Activated CD4-positive, alpha-beta T cell treated with anti-CD3 and anti-CD28 coated beads, Interleukin-2, amount 50 U/mL, for 16 hours (primary cell): ENCODE results near the gene NRG3.
"Not testable (repeated sequence)": the region's sequence is repeated elsewhere in the genome, so short reads cannot be mapped to it uniquely, and the experiment has no call there.

Experiments
- DNase-seq: peaks from one replicate; pipeline ENCODE4 v3.0.0-alpha.2; 2020

NRG3 gene

DNA sequence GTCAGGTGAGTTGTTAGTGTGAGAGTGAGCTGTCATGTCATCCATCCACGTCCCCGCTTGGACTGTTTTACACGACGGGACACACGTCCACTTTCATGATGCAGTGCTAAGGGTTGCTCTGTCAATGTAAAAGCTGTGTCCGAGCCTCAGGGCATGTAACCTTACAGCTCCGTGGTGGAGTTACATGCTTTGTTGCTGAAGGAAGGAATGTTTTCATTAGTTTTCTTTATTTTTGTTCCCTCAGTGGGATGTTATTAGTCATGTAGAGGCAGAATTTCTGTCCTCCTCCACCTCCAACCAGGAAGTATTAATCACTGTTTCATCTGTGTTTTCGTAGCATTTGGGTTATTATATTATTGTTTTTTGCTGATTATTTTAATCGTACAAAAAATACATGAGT is 88.6 kb downstream of the NRG3 start:
- DNase-seq = no peak

DNA sequence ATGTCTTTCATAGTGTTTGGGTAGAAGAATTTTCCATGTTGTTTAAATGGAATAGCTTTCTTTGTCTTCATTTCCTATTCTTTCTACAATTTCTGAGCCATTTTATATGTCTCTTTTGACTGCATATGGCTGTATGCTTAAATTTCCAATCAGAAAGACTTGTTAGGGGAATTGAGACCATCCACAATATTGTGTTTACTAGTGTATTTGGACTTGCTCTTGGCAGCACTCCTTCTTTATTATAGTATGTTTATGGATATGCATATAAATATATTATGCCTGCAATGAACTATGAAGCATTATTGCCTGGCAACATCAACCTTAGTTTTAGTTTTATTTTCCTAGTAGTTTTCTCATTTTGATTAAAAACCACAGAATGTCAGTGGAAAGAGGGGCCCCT is 92.7 kb downstream of the NRG3 start:
- no peak for DNase-seq

DNA sequence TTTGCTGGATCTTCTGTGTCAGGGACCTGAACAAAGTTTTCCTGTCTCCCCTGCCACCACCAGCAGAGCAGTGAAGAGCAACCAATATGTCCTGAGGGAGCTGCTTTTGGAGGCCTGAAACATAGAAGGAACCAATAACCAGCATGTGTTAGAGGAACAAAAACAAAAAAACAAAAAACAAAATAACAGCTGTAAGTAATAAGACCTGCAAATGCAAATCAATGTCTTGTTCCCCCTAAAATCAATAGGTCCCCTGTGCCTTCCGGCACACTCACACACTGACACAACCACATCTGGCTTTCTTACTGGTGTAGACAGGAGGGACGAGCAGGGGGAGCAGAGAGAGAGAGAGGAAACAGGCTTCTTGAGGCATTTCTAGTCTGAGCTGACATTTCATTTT is 94.1 kb downstream of the NRG3 start:
- no peak for DNase-seq

DNA sequence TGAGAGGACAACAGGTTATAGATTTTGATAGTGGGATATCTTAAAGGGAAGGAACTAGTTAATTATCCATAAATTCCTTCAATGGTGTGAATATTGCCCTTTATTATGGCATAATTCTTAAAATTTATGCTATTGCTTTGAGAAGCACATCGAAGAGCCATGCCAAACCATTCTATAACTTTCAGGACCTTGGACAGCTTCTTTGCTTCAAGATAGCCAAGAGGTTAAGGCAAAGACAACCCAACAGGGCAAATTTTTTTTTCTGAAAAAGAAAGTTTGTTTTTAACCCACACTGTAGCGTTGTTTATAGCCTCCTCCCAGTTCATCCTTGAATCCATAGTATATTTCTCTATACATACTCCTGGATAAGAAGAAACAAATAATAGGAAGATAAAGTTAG is 103.2 kb downstream of the NRG3 start:
- no peak for DNase-seq

DNA sequence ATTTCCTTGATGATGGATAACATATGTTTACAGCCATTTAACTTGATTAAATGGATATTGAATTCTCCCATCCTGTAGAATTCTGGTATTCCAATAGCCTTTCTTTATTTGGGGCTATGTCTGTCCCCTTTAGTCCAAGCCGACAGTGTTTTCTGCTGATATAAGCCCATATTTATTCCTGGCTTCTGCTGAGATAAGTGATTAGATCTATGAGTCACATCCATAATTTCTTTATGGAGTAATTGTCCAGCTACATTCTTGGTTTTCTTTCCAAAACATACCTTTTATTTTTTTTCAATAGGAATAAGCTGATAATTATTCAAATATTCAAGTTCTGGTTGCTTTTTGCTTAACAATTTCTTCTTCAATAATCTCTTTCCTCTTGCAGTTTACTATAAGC is 106.7 kb downstream of the NRG3 start:
- DNase-seq = no peak

DNA sequence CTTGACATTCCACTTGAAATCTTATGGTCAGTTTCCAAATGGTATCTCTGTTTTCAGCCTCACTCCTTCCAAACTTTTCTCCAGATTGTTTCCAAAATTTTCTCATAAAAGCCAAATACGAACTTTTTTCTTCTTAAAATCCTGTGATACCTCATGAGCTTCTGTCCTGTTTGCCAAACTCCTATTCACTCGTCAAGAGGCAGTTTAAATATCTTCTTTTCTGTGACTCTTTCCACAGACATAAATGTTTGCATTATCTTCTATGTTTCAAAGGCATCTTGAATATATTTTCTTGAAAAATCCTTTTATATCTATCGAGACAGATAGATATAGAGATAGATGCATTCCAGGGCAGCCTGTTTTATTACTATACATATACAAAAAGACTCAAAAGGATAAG is 109.4 kb downstream of the NRG3 start:
- no peak for DNase-seq

DNA sequence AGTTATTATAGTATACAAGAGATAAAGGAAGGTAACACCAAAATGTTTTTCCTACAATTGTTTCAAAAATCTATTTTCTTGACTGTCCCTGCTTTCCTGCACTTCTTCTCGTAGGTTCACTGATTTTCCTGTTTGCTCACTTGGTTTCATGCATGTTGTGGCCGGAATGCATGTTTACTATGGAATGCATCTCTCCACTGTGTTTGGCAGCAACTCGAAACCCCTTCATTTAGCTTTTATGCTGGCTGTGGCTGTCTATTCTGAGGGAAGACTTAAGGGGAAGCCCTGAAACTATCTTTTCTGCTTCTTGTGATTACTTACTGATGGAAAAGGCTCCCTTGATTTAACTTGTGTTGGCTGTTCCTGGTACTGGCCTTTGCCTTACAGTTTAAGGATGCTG is 120.3 kb downstream of the NRG3 start:
- no peak for DNase-seq

DNA sequence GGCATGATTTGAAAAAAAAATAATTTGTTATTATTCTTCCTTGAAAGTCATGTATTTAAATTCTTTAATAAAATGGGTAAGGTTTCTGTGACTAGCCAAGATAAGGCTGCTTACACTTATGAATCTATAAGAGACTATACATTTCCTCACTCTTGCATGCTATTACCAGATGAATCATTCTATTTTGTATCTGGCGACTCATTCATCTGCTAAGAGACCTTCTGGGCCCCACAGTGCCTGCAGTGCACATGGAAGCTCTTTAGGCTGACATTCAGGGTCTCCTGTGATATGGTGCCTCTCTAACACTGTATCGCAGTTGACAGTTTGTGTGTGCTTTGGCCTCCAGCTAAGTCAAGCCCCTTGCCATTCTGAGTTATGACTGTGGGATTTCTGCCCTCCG is 121.9 kb downstream of the NRG3 start:
- DNase-seq = no peak

DNA sequence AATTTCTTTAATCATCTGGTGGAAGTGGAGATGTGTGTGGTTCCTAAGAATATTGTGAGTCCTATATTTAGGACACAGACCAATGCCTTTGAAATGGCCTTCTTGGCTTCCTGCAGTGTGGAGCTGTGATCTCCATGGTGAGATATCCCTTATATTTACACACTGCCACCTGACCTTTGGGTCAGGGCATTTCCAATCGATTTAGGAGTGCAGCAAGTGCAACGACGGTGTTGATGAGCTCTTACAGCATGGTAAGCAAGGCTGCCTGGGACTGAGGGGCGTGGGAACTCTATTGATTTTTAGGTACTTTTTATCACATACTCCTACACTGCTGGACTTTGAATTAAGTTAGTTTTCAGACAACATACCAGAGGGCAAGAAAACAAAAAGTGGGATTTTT is 146.0 kb downstream of the NRG3 start:
- no peak for DNase-seq

DNA sequence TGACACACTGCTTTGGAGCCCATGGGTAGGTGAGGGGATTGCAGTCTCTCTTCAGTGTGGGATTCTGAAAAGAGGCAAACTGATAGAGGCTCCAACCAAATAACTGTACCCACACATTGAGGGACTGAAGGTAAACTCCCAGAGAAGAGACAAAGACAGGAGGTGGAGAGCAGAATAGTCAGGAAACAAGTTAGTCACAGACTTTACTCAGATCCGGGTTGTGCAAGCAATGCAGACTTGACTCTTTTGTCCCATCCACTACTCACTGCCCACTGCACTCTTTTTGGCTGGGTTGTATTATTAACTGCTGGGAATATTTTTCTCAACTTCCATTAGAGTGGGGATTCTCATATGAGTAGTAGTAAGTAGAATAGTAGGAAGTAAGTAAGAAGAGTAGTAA is 152.7 kb downstream of the NRG3 start:
- no peak for DNase-seq

DNA sequence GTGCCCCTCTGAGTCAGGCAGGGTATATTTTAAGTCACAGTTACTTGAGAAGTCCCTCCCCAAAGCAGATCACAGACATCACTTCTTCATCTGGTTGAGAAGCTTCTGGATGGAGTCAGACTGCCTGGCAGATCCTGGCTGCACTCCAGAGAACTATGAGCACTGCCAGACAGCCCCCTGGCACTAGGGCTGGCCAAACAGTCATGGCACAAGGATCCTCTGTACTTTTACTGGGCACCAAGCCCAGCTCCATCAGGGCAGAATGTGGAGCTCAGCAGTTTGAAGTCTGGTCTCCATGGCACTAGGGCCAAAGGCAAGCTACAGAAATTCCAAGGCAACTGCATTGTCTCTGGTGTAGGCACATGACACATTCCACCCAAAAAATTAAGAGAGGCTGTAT is 162.1 kb downstream of the NRG3 start:
- no peak for DNase-seq

DNA sequence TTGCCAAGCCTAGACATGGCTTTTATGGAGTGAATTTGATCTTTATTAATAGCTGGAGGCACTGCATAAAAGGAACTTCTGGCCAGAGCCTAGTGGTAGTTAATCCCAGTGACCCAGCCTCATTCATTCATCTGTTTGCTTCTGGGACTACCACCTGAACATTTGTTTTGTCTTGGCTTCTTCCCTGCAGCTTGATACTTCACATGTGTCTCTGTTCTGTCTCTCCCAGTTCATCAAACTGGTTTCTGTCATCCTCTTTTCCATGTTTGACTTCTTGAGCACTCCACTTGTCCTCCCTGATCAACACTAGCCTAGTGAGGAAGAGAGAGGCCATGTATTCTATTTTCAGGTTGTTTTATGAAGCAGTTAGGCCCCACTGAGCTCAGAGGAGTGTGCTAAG is 163.6 kb downstream of the NRG3 start:
- no peak for DNase-seq

DNA sequence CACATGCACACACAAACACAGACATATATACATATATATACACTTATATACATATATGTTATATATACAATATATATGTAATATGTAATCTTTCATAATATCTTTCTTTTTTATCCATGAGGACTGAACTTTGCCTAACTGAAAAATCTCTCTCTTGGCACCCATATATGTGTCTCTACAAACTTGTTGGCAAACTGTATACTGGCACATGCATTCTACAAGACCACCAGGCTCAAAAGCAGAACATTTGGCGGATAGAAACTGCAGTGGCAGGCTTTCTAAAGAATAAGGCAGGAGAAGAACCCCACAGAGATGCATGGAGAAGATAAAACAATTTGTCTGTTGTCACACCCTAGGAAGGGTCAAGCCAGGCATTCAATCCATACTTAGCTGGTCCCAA is 165.3 kb downstream of the NRG3 start:
- DNase-seq = no peak

DNA sequence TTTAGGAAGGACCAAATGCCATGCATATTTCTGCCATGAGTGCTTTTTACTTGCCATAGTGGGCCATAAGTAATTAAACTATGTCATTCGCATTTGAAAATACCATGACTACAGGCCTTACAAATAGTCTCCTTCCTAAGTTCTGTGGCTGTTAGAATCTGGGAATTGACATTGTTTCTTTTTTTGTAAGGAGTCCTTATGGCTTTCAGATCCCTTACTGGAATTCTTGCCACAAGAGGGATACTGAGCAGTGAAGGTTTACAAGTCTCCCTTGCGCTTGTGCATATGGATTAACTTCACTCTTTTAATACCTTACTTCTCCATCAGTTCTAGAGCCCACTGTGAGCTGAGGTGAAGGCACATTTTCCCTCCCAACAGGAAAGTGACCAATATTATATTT is 166.0 kb downstream of the NRG3 start:
- DNase-seq = no peak

DNA sequence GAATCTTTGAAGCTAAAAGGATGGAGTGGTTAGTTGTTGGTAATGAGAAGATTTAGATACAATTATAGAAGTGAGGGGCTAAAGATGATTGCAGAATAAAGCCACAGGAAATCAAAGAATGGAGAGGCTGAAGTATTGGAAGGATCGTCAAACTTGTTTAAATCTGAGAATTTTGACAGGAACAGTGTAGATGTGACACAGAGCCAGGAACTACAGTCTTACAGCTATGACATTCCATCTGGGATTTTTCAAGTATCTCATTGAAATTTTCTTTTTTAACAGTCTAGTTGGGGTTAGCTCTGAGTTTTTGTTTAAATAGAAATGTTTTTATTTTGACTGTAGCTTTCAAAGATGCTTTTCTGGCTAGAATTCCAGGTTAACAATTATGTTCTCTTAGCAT is 181.4 kb downstream of the NRG3 start:
- DNase-seq = no peak

DNA sequence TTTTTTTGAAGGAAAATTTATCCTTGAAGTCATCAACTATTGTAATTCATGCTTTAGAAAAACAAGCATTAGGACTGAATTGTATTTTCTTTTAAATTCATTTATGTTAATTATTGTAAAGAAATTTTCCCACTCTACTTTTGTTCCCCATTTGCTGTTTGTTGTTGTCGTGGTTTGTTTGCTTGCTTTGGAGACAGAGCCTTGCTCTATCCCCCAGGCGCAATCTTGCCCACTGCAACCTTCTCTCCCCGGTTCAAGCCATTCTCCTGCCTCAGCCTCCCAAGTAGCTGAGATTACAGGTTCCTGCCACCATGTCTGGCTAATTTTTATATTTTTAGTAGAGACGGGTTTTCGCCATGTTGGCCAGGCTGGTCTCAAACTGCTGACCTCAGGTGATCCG is 192.2 kb downstream of the NRG3 start:
- not testable (repeated sequence) for DNase-seq

DNA sequence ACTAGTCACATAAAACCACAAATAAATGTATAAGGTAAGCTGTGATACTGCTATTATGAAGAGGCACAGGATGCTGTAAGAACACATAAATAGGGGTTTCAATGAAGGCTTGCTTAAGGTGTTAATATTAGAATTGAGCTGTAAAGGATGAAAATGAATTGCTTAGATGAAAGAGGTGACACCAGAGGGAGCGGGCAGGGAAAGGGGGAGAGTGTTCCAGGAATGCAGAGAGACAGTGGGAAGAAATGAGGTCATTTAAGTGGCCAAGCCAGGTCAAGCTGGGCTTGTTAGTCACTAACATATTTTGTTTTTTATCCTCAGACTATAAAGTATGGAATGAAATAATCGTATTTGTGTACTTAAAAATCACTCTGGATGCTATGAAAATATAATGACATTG is 193.5 kb downstream of the NRG3 start:
- DNase-seq = no peak

DNA sequence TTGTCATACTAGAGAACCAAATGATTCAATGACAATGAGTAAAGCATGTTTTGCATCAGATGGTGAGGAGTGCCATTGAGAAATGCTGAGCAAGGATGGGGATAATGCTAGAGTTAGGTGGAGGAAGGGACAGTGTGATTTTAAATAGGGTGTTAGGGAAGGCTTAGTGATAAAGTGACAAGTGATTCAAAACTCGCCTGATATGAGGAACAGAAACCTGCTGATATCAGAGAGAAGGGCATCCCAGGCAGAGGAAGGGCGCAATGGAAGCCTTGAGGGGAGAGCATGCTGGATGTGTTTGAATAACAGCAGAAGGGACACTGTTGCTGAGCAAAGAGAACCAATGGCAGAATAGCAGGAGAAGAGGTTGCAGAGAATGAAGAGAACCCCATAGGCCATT is 196.2 kb downstream of the NRG3 start:
- no peak for DNase-seq

DNA sequence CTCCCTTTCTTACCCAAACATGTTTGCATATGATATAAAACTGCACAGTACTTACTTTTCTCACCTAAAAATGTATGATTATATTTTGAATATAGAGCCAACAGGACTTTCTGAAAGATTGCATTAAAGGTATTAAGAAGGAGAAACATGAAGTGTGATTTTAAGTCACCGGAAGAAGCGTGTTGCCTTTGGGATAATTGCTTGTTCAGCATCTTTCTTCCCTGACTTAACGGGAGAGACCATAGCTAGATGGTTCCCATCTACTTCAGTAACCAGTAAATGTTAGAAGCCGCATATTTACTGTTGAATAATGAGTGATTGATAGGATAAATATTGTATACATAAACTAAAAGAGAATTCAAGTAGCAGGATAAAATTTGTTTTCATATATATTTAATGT is 197.1 kb downstream of the NRG3 start:
- DNase-seq = no peak

DNA sequence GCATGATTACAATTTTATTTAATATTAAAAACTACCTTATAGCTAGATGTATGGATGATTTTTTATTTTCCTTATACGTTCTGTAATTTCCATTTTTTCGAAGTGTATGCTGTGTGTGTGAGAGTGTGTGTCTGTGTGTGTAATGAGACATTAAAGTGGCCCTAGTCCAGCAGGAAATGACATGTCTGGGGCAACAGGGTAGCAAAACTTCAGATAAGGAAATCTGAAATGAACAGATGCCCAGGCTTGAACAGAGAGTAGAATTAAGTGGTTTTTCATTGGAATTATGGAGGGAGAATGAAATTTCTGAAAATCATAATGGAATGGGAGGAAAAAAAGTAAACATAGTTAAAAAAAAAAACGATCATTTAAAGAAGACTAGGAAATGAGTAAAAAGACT is 200.6 kb downstream of the NRG3 start:
- no peak for DNase-seq

DNA sequence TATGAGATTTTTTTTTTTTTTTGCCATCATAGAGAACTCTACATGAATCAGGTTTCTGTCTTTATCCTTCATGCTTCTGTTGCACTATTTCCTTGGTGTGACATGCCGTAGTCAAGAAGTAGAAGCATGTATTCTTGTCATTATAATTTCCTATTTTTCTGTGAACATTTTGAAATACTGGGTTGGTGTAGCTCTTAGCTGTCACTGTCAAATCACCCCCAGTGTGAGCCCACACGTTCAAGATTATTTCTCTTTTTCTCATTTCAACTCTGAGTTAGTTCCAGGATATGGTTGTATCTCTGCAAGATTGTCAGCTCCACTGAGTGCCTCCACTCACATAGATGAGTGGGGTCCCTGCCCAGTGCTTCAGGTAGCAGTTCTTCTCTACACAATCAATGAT is 209.5 kb downstream of the NRG3 start:
- no peak for DNase-seq

DNA sequence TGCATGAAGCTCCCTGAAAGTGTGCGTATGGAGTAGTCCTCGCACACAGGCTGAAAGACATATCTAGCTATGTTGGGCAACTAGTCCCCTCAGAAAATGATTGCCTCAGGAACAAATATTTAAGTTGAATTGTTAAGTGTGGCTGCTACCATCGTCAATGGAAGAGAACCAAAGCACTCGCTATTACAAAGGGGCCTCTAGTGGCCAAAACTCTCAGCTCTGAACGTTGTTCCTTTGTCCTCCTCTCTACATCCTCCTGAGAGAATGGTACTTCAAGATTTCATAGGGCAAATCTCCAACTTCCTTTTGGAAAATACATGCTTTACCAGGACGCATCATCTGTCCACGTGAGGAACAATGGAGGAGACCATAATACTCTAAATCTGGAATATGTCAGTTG is 209.9 kb downstream of the NRG3 start:
- DNase-seq = no peak

DNA sequence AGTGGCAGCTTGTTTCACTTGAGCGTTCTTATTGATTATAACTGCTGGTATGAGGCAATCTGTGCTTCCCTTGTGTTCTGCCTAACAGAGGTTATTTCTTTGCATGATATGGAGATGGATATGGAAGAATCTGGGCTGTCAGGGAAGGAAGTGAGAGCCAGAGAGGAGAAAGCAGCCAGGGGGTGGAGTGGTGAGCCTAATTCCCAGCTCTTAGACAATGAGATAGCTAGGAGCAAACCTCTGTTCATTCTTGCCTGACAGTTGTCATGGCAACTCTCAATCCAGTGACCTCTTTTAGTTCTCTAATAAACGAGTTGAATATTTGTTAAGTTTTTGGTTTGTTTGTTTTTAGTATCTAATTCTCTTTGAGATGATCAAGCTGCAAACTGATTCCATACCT is 214.3 kb downstream of the NRG3 start:
- no peak for DNase-seq

DNA sequence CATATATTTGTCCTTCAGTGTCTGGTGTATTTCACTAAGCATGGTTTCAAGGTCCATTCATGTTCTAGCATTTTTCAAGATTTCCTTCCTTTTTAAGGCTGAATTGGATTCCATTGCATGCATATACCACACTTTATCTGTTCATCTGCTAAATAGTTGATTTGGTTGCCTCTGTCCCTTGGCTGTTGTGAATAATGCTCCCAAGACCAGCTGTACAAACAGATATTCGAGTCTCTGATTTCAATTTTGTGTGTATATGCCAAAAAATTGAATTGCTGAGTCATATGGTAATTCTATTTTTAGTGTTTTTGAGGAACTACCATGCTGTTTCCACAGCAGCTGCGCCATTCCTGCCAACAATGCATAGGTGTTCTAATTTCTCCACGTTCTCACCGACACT is 216.4 kb downstream of the NRG3 start:
- DNase-seq = no peak

DNA sequence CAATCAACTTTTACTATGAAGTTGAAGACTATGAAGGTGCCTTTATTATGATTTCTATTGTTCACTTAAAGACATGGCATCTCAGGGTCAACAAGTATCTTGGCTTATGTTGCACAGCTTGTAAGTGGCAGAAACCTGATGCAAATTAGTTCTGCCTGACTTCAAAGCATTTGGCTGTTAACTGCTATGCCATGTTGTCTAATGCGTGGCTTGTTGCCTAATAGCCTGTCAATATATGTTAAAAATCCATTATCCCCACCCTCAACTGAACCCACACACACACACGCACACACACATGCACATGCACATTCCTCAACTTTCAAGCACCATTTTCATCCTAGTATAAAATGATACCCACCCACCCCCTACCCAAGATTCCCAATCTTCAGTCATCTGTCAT is 217.1 kb downstream of the NRG3 start:
- no peak for DNase-seq

DNA sequence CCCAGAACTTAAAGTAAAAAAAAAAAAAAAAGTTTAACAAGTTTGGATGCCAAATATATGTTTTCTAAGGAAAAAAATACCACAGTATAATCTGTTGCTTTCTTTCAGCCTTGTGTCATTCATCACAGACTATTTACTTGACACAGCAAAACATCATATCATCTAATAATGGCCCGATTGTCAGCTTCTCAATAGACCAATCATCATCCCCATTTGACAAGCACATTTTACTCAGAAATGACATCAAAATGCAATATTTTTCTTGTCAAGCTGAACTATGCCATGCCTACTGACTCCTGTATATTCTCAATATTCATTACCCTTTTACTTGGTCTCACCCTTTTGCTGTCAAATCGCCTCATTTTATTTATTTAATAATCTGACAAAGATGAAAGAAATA is 249.7 kb downstream of the NRG3 start:
- DNase-seq = no peak

DNA sequence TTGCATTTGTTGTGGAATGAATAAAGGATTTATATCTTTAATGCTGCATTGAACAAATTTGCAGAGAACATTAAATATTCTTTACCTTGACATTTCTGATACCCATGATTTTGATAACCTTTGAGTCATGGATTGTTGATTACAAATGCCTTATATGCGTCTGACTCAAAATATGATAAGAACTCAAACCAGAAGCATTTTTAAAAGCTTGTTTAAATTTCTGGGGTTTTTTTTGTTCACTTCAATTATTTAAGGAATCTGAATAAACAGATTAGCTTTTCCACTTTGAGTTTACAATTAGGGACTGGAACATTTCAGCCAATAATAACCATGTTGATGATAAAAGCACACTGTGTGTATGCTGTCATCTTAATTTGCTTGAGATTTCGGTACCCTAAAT is 253.5 kb downstream of the NRG3 start:
- DNase-seq = no peak
